Naive thymus-derived CD8-positive, alpha-beta T cell (primary cell): Measurements from ENCODE around the gene CLCC1. TPM values are rescaled to one million over a fixed set of nuclear protein-coding genes. Genes with fewer than 3 reads are reported as not detected.
"Not testable (repeated sequence)": the region's sequence is repeated elsewhere in the genome, so short reads cannot be mapped to it uniquely, and the experiment has no call there.

Experiments
- ATAC-seq, 2 donors: fragments of 150-1000 bp; cut with Tn5 transposase in 1 of 2; sonication (Bioruptor Pico), chemical (Tn5 transposase) in 1 of 2; 1 replicate in 1 of 2; 2 replicates in 1 of 2; pipeline ENCODE4 v1.10.0; 2021; ENCODE audit warnings: mild to moderate bottlenecking in 2 of 2, moderate library complexity in 2 of 2
- POLR2A ChIA-PET: fragments of 350-600 bp; sonication (Branson Sonifier 250); formaldehyde crosslinking; loops from one replicate; lab custom pipeline; 2021; ENCODE audit warnings: antibody characterized with exemption; lab: Charles Lee
- DNase-seq, 10 donors: peaks; one replicate each; pipeline versions ENCODE4 v3.0.0 to v3.0.0-alpha.2; 2020 to 2022
- H3K27ac Mint-ChIP-seq, 10 donors: one replicate each; pipeline ENCODE4 v1.8.0; 2020 to 2022; ENCODE audit warnings: mild to moderate bottlenecking in 10 of 10, mixed read lengths in 10 of 10, moderate library complexity in 4 of 10, inconsistent platforms in 1 of 10
- H3K27me3 Mint-ChIP-seq, 5 donors: one replicate each; pipeline ENCODE4 v1.8.0; 2021 to 2022; ENCODE audit warnings: mixed read lengths in 5 of 5
- H3K36me3 Mint-ChIP-seq, 3 donors: one replicate each; pipeline ENCODE4 v1.8.0; 2020 to 2022; ENCODE audit warnings: mixed read lengths in 3 of 3, mild to moderate bottlenecking in 2 of 3, inconsistent platforms in 1 of 3
- H3K4me1 Mint-ChIP-seq, 4 donors: one replicate each; pipeline ENCODE4 v1.8.0; 2021 to 2022; ENCODE audit warnings: mixed read lengths in 4 of 4
- H3K4me3 Mint-ChIP-seq, 10 donors: one replicate each; pipeline ENCODE4 v1.8.0; 2020 to 2022; ENCODE audit warnings: mild to moderate bottlenecking in 10 of 10, mixed read lengths in 10 of 10, moderate library complexity in 6 of 10, inconsistent platforms in 1 of 10
- H3K9me3 Mint-ChIP-seq, 9 donors: one replicate each; pipeline ENCODE4 v1.8.0; 2020 to 2022; ENCODE audit warnings: mixed read lengths in 9 of 9, mild to moderate bottlenecking in 3 of 9, inconsistent platforms in 1 of 9, moderate library complexity in 1 of 9
- polyA plus RNA-seq, 3 donors: library from polyadenylated mRNA; unstranded; fragments of 300-500 nt; fragmentation: Illumina TruSeq; gene quantifications; one replicate each; pipeline ENCODE4 v1.2.3, GENCODE V29; 2021
- total RNA-seq, 8 experiments: library from RNA in 2 of 8; stranded (reverse) in 2 of 8; gene quantifications; one replicate each; pipeline ENCODE4 v1.2.3 and lab custom pipeline; 2021 to 2026

CLCC1 gene
- total and polyA plus RNA-seq, 5 experiments from 2014 or later, result 10.6 to 25.4 (median 12.7) TPM

DNA sequence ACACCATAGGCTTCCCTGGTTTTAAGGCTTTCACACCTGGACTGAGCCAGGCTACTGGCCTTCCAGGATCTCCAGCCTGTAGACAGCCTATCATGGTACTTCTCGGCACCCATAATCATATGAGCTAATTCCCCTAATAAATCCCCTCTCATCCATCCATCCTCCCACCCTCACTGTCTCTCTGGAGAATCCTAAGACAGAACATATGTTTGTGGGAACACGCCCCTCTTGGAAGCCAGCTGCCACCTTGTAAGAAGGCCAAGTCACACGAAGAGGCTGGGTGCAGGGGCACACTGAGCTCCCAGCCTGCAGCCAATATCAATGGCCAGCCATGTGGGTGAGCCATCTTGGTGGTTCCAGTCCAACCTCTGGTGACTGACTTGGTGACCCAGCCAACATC lies 7.4 kb downstream of the CLCC1 start:
- H3K9me3 Mint-ChIP-seq, result peaks cover 0 to 7% (median 0%) of the 10 kb centered on the region in 9 donors
- H3K36me3 Mint-ChIP-seq, result peaks cover 0 to 57% (median 38%) of the 10 kb centered on the region in 3 donors
- peaks cover 26 to 59% (median 43%) of the 10 kb centered on the region in 4 donors for H3K4me1 Mint-ChIP-seq
- POLR2A ChIA-PET, result interaction anchor here (1.1 to 1.4 kb wide), 2 partner anchors 8 to 359 kb away, joined by 3 read pairs; no protein-coding TSS in a partner anchor
- peak overlapping the region in 8 of 10 donors; percentile 83 to 97 (median 93) for H3K27ac Mint-ChIP-seq
- ATAC-seq (no peak), DNase-seq (no peak)
- H3K27me3 Mint-ChIP-seq, result peaks cover 0 to 13% (median 2%) of the 10 kb centered on the region in 5 donors
- peak overlapping the region in 6 of 10 donors; percentile 6 to 50 (median 30) for H3K4me3 Mint-ChIP-seq

DNA sequence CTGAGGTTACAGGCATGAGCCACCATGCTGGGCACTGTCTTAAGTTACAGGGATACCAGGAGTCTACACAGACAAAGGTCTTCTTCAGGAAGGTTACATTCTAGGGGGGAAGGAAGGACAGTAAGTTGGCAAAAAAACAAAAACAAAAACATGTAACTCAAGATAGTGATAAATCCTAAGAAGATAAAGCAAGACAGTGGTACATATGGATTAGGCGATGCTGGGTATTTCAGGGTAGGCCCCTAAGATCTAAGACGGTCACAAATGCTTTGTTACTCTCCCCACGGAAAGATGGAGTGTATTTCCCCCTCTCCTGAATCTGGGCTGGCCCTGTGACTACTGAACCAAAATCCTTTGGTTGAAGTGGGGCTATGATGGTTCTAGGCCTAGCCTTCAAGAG lies 8.2 kb downstream of the CLCC1 start:
- POLR2A ChIA-PET, result no interaction called here
- Mint-ChIP-seq H3K27ac (peak overlapping the region in 3 of 10 donors; percentile 10 to 29 (median 27)), H3K4me1 (peaks cover 21 to 52% (median 36%) of the 10 kb centered on the region in 4 donors)

DNA sequence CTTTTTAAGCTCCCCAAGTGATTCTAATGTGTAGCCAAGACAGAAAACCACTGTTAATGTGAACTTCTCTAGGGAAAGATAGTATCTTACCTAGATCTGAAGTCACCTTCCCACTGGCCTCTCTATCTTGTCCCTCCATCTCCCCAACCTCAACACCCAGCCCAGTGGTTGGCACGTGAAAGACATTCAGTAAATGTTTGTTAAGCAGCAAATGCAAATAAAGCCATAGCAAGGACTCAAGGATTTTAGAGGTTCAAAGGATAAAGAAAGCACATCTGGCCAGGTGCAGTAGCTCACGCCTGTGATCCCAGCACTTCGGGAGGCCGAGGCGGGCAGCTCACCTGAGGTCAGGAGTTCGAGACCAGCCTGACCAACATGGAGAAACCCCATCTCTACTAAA lies 9.8 kb downstream of the CLCC1 start:
- peaks cover 0 to 48% (median 26%) of the 10 kb centered on the region in 3 donors for H3K36me3 Mint-ChIP-seq
- H3K4me1 Mint-ChIP-seq, result peaks cover 27 to 49% (median 42%) of the 10 kb centered on the region in 4 donors
- peaks cover 0 to 2% (median 0%) of the 10 kb centered on the region in 5 donors for H3K27me3 Mint-ChIP-seq
- no peak overlapping the region for H3K27ac Mint-ChIP-seq
- no peak overlapping the region for H3K4me3 Mint-ChIP-seq
- DNase-seq (no peak), ATAC-seq (no peak)
- H3K9me3 Mint-ChIP-seq, result peaks cover 0 to 7% (median 0%) of the 10 kb centered on the region in 9 donors
- POLR2A ChIA-PET, result interaction anchor here (0.6 to 1.6 kb wide), 3 partner anchors 10 to 147 kb away, joined by 3 to 4 read pairs (median 3); partner anchors contain the start of gene CLCC1

More for the DNA sequence above, 8.2 kb downstream of the CLCC1 start:
- no peak for ATAC-seq
- DNase-seq, result no peak
- Mint-ChIP-seq H3K27me3 (peaks cover 0 to 6% (median under 1%) of the 10 kb centered on the region in 5 donors), H3K9me3 (peaks cover 0 to 7% (median 0%) of the 10 kb centered on the region in 9 donors), H3K4me3 (no peak overlapping the region), H3K36me3 (peaks cover 0 to 53% (median 33%) of the 10 kb centered on the region in 3 donors)

DNA sequence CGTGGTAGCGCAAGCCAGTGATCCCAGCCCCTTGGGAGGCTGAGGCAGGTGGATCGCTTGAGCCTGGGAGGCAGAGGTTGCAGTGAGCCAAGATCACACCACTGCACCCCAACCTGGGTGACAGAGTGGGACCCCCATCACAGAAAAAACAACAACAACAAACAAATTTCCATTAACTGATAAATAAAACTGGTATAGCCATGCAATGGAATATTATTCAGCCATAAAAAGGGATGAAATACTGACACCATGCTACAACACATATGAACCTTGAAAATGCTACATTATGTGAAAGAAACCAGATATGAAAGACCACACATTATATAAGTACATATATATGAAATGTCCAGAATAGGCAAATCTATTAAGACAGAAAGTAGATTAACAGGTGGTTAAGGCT lies 12.0 kb downstream of the CLCC1 start:
- peaks cover 0 to 5% (median 0%) of the 10 kb centered on the region in 9 donors for H3K9me3 Mint-ChIP-seq
- peaks cover 22 to 35% (median 28%) of the 10 kb centered on the region in 4 donors for H3K4me1 Mint-ChIP-seq
- no peak overlapping the region for H3K4me3 Mint-ChIP-seq
- peaks cover 0 to 56% (median 32%) of the 10 kb centered on the region in 3 donors for H3K36me3 Mint-ChIP-seq
- no peak overlapping the region for H3K27ac Mint-ChIP-seq
- POLR2A ChIA-PET, result interaction anchor here (0.7 kb wide), 2 partner anchors 828 to 867 kb away, joined by 4 read pairs; no protein-coding TSS in a partner anchor
- ATAC-seq (no peak), DNase-seq (no peak)
- no peaks in the 10 kb centered on the region for H3K27me3 Mint-ChIP-seq

DNA sequence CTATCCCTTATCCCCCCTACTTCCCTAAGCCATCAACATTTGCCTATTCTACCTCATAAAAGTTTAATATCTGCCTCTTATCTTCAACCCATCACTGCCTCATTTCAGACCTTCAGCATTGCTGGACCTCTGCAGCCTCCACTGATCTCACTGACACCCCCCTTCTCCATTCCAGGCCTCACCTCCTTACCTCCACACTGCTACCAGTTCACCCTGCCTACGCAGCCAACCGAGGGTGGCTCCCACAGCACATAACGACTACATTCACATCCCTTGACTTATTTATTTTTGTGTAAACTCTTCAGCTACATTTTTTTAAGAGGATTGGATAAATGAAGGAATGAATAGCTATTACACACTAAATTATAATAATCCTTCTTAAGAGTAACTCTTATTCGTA lies 14.2 kb downstream of the CLCC1 start:
- Mint-ChIP-seq H3K9me3 (no peaks in the 10 kb centered on the region), H3K27ac (peak overlapping the region in 4 of 10 donors; percentile 39 to 84 (median 62)), H3K27me3 (no peaks in the 10 kb centered on the region), H3K4me3 (no peak overlapping the region), H3K36me3 (peaks cover 0 to 56% (median 27%) of the 10 kb centered on the region in 3 donors), H3K4me1 (peaks cover 15 to 25% (median 19%) of the 10 kb centered on the region in 4 donors)
- DNase-seq (no peak), ATAC-seq (no peak)
- POLR2A ChIA-PET, result no interaction called here

DNA sequence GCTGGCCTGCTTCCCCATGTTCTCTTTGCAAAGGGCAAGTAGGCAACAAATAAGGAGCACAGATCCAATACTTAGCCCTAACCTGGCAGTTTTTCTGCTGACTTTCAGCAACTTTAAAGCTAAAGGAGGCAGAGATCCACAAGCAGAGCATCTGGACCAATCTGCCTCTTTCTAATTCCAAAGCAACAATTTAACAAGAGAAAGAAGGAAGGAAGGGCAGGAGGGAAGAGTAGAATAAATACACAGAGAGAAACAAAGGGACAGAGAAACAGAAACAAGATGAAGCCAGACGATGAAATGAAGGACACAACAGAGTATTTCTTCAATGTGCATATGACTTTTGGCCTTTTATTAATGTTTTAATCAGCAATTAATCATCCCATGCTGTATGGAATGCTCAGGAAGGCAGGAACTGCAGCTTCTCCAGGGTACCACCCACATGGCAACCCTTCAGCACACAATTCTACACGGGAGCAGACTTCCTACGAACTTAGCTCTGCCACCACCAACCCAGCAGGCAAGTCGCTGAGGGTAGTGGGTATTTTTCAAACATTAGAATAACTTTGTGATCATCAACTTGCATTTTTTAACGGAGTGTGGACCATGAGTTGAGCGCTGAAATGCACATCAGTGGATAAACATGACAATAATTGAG lies 15.3 kb downstream of the CLCC1 start:
- peaks cover 0 to 57% (median 19%) of the 10 kb centered on the region in 3 donors for H3K36me3 Mint-ChIP-seq
- no peaks in the 10 kb centered on the region for H3K27me3 Mint-ChIP-seq
- H3K27ac Mint-ChIP-seq, result peak overlapping the region in 3 of 10 donors; percentile 28 to 83 (median 39)
- DNase-seq (no peak), ATAC-seq (no peak)
- H3K9me3 Mint-ChIP-seq, result no peaks in the 10 kb centered on the region
- no peak overlapping the region for H3K4me3 Mint-ChIP-seq
- POLR2A ChIA-PET, result interaction anchor here (0.6 to 1.1 kb wide), 2 partner anchors 8 to 125 kb away, joined by 3 read pairs; no protein-coding TSS in a partner anchor
- peaks cover 12 to 16% (median 14%) of the 10 kb centered on the region in 4 donors for H3K4me1 Mint-ChIP-seq

DNA sequence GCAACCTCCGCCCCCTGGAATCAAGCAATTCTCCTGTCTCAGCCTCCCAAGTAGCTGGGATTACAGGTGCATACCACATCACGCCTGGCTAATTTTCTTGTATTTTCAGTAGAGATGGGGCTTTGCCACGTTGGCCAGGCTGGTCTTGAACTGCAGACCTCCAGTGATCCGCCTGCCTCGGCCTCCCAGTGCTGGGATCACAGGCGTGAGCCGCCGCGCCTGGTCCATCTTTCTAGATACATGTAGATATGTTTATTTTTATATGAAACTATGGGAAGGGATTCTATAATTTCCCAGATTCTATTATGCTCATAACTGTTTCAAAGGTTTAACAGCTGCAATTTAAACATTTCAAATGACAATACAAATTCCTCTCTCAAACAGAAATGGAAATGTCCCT lies 27.1 kb downstream of the CLCC1 start:
- Mint-ChIP-seq H3K36me3 (peaks cover 0 to 85% (median 25%) of the 10 kb centered on the region in 3 donors), H3K27ac (no peak overlapping the region), H3K4me1 (peaks cover 0 to under 1% (median 0%) of the 10 kb centered on the region in 4 donors), H3K4me3 (no peak overlapping the region), H3K9me3 (no peaks in the 10 kb centered on the region), H3K27me3 (no peaks in the 10 kb centered on the region)
- no peak for ATAC-seq
- DNase-seq, result no peak
- POLR2A ChIA-PET, result no interaction called here

DNA sequence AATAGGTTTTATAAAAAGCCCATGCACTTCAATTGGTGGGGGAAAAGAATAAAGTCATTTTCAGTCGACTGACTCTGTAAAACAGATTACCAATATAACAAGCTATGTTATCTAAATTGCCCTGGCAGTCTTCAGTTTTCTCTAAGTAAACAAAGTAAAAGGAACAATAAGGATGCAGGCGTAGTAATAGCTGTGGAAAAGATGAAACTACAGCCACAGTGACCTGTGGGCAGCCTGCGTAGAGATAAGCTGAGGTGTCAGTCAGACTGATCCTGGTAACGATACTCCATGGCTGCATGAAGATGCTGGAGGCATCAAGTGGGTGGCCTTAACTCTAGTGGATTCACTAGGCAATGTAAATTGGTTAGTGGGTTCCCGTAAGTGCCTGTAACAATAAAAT lies 29.3 kb downstream of the CLCC1 start:
- Mint-ChIP-seq H3K27ac (no peak overlapping the region), H3K9me3 (no peaks in the 10 kb centered on the region), H3K4me3 (no peak overlapping the region), H3K27me3 (no peaks in the 10 kb centered on the region), H3K4me1 (no peaks in the 10 kb centered on the region), H3K36me3 (peaks cover 0 to 87% (median 29%) of the 10 kb centered on the region in 3 donors)
- ATAC-seq, result no peak
- POLR2A ChIA-PET, result interaction anchor here (0.6 kb wide), 1 partner anchor 14 kb away, joined by 3 read pairs; no protein-coding TSS in a partner anchor
- no peak for DNase-seq

DNA sequence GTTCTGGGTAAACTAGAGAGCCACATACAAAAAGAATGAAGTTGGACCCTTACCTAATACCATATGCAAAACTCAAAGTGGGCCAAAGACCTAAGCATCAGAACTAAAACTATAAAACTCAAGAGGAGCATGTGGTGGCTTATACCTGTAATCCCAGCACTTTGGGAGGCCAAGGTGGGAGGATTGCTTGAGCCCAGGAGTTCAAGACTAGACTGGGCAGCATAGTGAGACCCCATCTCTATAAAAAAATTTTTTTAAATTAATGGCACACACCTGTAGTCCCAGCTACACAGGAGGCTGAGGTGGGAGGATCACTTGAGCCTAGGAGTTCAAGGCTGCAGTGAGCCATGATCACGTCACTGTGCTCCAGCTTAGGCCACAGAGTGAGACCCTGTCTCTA lies 35.7 kb downstream of the CLCC1 start:
- H3K9me3 Mint-ChIP-seq, H3K27me3 Mint-ChIP-seq, H3K4me1 Mint-ChIP-seq, POLR2A ChIA-PET, DNase-seq, H3K27ac Mint-ChIP-seq, ATAC-seq, H3K4me3 Mint-ChIP-seq: not testable (repeated sequence)
- peaks cover 6 to 56% (median 24%) of the 10 kb centered on the region in 3 donors for H3K36me3 Mint-ChIP-seq

DNA sequence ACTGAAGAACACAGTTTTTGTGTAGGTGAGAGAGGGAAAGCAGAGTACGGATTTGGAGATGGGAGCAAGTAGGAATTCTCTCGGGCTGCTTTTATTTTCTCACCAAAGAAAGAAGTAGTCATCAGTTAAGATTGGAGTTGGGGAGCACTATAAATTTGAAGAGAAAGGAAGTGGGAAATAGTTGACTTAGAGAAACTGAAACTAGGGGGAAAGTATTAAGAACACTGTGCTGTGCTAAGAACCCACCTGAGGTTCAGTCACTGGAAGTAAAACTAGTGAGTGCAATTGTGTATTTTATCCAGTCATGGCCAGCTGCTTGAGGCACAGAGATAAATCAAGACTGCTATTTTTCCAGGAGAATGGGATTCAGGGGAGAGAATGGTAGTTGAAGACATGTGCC lies 37.4 kb downstream of the CLCC1 start:
- Mint-ChIP-seq H3K9me3 (no peaks in the 10 kb centered on the region), H3K27me3 (no peaks in the 10 kb centered on the region), H3K4me3 (no peak overlapping the region), H3K27ac (no peak overlapping the region), H3K36me3 (peaks cover 6 to 42% (median 17%) of the 10 kb centered on the region in 3 donors), H3K4me1 (peaks cover 0 to 2% (median 0%) of the 10 kb centered on the region in 4 donors)
- DNase-seq, result no peak
- POLR2A ChIA-PET, result no interaction called here
- no peak for ATAC-seq

DNA sequence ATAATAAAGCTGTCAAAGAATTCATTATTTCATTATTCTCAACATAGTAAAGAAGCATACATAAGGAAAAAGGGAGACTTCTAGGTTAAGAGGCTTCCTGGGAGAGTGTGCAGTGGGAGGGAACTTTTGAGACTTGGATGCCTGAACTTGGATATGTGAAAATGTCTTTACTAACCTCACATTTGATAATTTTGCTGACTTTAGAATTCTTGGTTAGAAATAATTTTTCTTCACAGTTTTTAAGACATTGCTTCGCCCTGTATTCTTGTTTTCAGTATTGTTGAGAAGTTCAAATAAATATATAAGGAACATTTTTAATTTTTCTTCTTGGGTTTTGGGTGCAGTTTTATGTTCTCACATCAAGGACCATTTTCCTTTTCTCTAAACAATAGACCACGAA lies 46.5 kb downstream of the CLCC1 start:
- DNase-seq (no peak), ATAC-seq (no peak)
- Mint-ChIP-seq H3K27me3 (no peaks in the 10 kb centered on the region), H3K9me3 (no peaks in the 10 kb centered on the region), H3K36me3 (no peaks in the 10 kb centered on the region), H3K4me3 (no peak overlapping the region), H3K27ac (no peak overlapping the region), H3K4me1 (peaks cover 0 to 2% (median 0%) of the 10 kb centered on the region in 4 donors)
- POLR2A ChIA-PET, result no interaction called here
